Erythroblast (primary cell): ENCODE measurements around the gene EPB41.

Source experiments
- GATA1 ChIP-seq: IDR thresholded peaks from 2 replicates; pipeline ENCODE4 v1.6.1; 2011; ENCODE audit warnings: low read depth, mild to moderate bottlenecking, control low read depth, low read length, moderate library complexity
- POLR2A ChIP-seq: IDR thresholded peaks from 2 replicates; pipeline ENCODE4 v1.6.1; 2011; ENCODE audit warnings: mild to moderate bottlenecking, low read length

GRCh38 chr1:28864695-28865094, 49.7 kb upstream of the EPB41 start:
- no peak for TF ChIP-seq POLR2A
- no peak for TF ChIP-seq GATA1
